H1 (cell line): Measurements from ENCODE around the gene WNT3A. TPM values are rescaled to one million over a fixed set of nuclear protein-coding genes. Genes with fewer than 3 reads are reported as not detected.

Source experiments
- KDM4A ChIP-seq: IDR thresholded peaks from one replicate; pipeline ENCODE4 v1.7.1; 2012; ENCODE audit warnings: low read depth, mild to moderate bottlenecking, moderate library complexity, low read length, inconsistent platforms; ENCODE audit not compliant: severe bottlenecking
- polyA plus RNA-seq, 7 experiments: library from polyadenylated mRNA; depleted of rRNA in 3 of 7; stranded (reverse) in 5 of 7; unstranded in 2 of 7; fragments of >200 nt in 5 of 7; fragments of 200-250 nt in 2 of 7; gene quantifications; 1 replicate in 5 of 7; 2 replicates in 1 of 7; 4 replicates in 1 of 7; pipeline versions ENCODE4 v1.2.1 to v1.2.3, GENCODE V29; 2011 to 2013; ENCODE audit warnings: missing spikeins in 2 of 7, mixed read lengths in 2 of 7
- total RNA-seq: library from RNA; stranded (reverse); fragmentation: NEBNext Ultra II Directional; extraction: Animal tissue kit (Norgen Biotek cat#: 25700); gene quantifications from 2 replicates; pipeline ENCODE4 v1.2.1, GENCODE V29; 2021

WNT3A gene
- total and polyA plus RNA-seq, 2 of the 8 experiments (the other 6 are each of a cell fraction or from before 2014, with no cell fraction given) = 0.08 to 0.19 TPM

DNA sequence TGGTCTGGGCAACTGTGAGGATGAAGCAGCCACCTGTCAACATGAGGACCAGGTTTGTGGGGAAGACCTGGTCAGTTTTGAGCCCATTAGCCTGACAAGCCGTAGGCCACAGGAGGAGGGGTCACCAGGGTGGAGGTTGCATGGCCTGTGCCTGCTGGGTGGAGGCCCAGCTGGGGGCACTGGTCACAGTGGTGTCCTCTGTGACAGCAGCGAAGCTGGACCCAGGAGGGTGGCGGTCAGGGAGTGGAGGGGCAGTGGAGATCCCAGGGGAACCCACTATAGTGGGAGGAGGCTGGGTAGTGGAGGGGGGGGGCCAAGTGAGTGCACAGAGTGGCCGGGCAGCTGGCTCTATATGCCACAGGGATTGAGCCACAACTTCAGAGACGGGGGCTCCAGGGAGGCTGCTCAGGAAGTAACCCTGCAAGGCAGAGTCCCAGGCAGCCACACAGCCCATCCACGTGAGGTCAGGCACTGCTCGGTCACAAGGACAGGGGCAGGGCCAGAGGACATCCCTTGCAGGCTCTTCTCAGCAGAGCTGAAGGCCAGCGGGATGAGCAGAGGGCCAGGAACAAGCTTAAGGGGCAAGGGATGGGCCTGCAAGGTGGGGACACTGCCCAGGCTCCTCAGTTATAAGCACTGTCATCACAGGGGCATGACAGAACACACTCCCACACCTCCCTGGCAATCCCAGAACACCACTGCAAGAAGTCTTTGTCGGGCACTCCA is 98.6 kb downstream of the WNT3A start (continued):
- no peak for TF ChIP-seq KDM4A
